Measurements from ENCODE around the gene USP1.

USP1 gene

GRCh38 chr1:62493656-62494055 is 56.8 kb downstream of the USP1 start:
- peak; percentile 62 for DNase-seq

- DNase-seq = no peak
These were observed 57.3 kb downstream of the USP1 start for GRCh38 chr1:62494137-62494536.

DNA sequence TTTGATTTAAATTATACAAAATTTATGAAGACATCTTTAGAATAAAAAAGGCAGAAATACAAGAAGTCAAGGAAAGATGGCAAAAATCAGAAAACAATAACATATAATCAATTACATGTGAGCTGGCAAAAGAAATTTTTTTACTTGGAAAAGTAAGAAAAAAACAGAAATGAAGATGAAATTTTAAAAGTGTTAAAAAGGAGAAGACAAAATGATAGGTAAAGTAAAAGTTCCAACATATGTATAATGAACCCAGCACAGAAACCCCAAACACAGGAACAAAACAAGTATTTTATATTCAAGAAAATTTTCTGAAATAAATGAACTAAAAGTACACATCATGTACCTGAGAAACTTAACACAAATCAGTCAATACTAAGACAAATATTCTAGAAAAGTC is 63.4 kb downstream of the USP1 start:
- no peak for DNase-seq

Measured in HCEC 1CT (cell line).